GM12801 (cell line): Measurements from ENCODE around the gene EHD4.

ENCODE experiments used
- CTCF ChIP-seq: IDR thresholded peaks from one replicate; pipeline ENCODE4 v1.5.1; 2011; ENCODE audit warnings: control low read depth; ENCODE audit not compliant: insufficient read length; ENCODE audit errors: extremely low read depth

Gene EHD4

GRCh38 chr15:41853831-41854230 is 118.5 kb downstream of the EHD4 start:
- no peak for TF ChIP-seq CTCF

GRCh38 chr15:41852736-41853590 is 119.4 kb downstream of the EHD4 start:
- TF ChIP-seq CTCF, result no peak

GRCh38 chr15:41851755-41852370 is 120.5 kb downstream of the EHD4 start:
- no peak for TF ChIP-seq CTCF

DNA sequence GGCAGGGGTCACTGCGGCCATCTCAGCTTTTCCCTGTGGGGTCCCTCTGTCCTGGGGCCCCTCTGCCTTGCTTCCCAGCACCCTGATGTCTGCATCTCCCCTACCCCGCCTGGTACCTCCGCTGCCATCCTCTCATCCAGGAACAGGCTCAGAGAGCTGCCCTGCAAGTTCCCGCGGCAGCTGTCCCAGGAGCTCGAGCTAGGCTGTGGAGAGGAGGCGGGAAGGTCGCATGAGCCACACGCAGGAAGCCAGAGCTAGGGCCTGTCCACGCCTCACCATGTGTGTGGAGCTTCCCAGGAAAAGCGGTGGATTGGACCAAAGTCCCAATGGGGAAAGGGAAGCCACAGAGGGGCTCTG is 121.2 kb downstream of the EHD4 start:
- TF ChIP-seq CTCF, result no peak

GRCh38 chr15:41850482-41851166 is 121.7 kb downstream of the EHD4 start:
- no peak for TF ChIP-seq CTCF

- no peak for TF ChIP-seq CTCF
Measured at GRCh38 chr15:41849861-41850260, 122.5 kb downstream of the EHD4 start.

- TF ChIP-seq CTCF, result no peak
Measured at GRCh38 chr15:41849204-41849603, 123.2 kb downstream of the EHD4 start.
